ENCODE data around the gene RHEB. TPM values are rescaled to one million over a fixed set of nuclear protein-coding genes. Genes with fewer than 3 reads are reported as not detected.
A peak's percentile ranks its signal among the peaks of the same experiment; 100 is the strongest.

RHEB gene
- total and polyA plus RNA-seq, 7 donors = 98.0 to 248 (median 167) TPM

DNA sequence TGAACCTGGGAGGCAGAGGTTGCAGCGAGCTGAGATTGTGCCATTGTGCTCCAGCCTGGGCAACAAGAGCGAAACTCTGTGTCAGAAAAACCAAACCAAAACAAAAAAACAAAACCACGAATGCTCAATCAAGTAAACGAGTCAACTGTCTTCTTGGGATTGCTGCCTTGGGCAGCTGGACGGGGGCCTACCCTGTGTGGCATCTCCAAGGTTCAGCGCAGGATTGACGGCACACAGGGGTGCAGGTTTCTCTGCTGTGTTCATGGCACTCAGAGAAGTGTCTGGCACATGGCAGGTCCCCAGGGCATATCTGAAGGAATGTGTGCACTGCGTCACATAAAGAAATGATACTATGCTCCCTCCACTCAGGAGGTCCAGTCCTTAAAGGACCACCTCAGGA lies 54.5 kb downstream of the RHEB start:
- TF ChIP-seq, protein P1, sequence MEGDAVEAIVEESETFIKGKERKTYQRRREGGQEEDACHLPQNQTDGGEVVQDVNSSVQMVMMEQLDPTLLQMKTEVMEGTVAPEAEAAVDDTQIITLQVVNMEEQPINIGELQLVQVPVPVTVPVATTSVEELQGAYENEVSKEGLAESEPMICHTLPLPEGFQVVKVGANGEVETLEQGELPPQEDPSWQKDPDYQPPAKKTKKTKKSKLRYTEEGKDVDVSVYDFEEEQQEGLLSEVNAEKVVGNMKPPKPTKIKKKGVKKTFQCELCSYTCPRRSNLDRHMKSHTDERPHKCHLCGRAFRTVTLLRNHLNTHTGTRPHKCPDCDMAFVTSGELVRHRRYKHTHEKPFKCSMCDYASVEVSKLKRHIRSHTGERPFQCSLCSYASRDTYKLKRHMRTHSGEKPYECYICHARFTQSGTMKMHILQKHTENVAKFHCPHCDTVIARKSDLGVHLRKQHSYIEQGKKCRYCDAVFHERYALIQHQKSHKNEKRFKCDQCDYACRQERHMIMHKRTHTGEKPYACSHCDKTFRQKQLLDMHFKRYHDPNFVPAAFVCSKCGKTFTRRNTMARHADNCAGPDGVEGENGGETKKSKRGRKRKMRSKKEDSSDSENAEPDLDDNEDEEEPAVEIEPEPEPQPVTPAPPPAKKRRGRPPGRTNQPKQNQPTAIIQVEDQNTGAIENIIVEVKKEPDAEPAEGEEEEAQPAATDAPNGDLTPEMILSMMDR (IDR thresholded peaks at IDR 0.05) = no peak
- no peak for ATAC-seq
- no peak for DNase-seq
- WGBS, 3 donors = 79 to 95% (median 91%) methylated on average over 8 of the region's 8 CpGs
- intact Hi-C loops (cut with DNase I) = loop anchor here (5.0 to 10.0 kb wide), 3 partner anchors 37 to 290 kb away; no protein-coding TSS in a partner anchor
- no peak overlapping the region for H3K4me3 ChIP-seq
- no peaks in the 10 kb centered on the region for H3K27me3 ChIP-seq (ENCODE audit: insufficient read depth in 3 of 3, low read length in 2 of 3)
- H3K36me3 ChIP-seq (ENCODE audit: insufficient read depth in 1 of 2, low read depth in 1 of 2) = peaks cover 9 to 54% of the 10 kb centered on the region in 2 donors
- peaks cover 9% of the 10 kb centered on the region for H3K9me3 ChIP-seq
- peak overlapping the region; percentile 50 for H3K27ac ChIP-seq
- peaks cover 29% of the 10 kb centered on the region for H3K4me1 ChIP-seq

DNA sequence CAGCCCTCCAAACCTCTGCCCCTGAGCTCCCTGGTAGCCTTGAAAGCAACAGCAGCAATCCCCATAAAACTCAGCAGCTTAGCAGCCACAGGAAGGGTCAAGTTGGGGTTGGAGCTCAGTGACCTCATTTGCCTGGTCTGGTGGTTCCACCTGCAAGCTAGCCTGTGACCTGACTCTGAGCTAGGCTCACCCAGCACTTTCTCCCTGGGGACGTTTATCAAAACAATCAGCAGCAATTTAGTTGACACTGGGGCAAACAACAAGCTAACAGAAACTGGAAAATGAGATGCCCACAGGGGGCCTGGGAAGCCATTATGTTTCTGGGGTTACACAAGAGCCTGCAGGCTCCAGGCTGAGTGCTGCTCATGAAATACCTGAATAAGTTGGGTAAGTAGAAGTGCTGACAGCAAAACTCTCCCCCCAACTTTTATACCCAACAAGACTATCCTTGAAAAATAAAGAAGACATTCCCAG lies 57.4 kb downstream of the RHEB start:
- H3K27me3 ChIP-seq (ENCODE audit: insufficient read depth in 3 of 3, low read length in 2 of 3) = no peaks in the 10 kb centered on the region
- WGBS, 3 donors = 60 to 79% (median 74%) methylated on average over 1 of the region's 1 CpG
- TF ChIP-seq, protein P1 (IDR thresholded peaks at IDR 0.05) = no peak
- H3K27ac ChIP-seq = peak overlapping the region; percentile 91
- DNase-seq (no peak), ATAC-seq (no peak)
- peaks cover 9% of the 10 kb centered on the region for H3K9me3 ChIP-seq
- no peak overlapping the region for H3K4me3 ChIP-seq
- H3K4me1 ChIP-seq = peaks cover 25% of the 10 kb centered on the region
- intact Hi-C loops (cut with DNase I) = loop anchor here in 1 of 2 donors (5.0 to 10.0 kb wide), 2 partner anchors 40 to 292 kb away; no protein-coding TSS in a partner anchor
- H3K36me3 ChIP-seq (ENCODE audit: insufficient read depth in 1 of 2, low read depth in 1 of 2) = peaks cover 0 to 26% of the 10 kb centered on the region in 2 donors

DNA sequence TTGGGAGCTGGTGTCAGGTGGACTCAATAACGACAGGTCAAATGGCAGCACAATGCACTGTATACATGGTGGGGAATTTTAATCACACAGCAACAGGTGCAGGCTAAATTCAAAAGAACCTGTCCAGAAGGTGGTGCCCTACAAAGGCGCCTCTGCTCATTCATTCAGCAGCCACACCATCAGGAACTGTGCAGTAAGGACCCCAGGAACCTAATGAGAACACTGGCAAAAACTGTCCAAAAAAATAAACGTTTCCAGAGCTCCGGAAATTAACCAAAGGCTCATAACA lies 57.8 kb downstream of the RHEB start:
- TF ChIP-seq, protein P1 (IDR thresholded peaks at IDR 0.05) = no peak
- Histone ChIP-seq H3K27me3 (ENCODE audit: insufficient read depth in 3 of 3, low read length in 2 of 3) (no peaks in the 10 kb centered on the region), H3K9me3 (peaks cover 9% of the 10 kb centered on the region), H3K27ac (peak overlapping the region; percentile 91), H3K4me3 (no peak overlapping the region), H3K36me3 (ENCODE audit: insufficient read depth in 1 of 2, low read depth in 1 of 2) (peaks cover 0 to 22% of the 10 kb centered on the region in 2 donors), H3K4me1 (peaks cover 25% of the 10 kb centered on the region)
- ATAC-seq (no peak), DNase-seq (no peak)
- intact Hi-C loops (cut with DNase I) = loop anchor here in 1 of 2 donors (5.0 to 10.0 kb wide), 2 partner anchors 40 to 293 kb away; no protein-coding TSS in a partner anchor
- WGBS, 3 donors = 53 to 75% (median 64%) methylated on average over 4 of the region's 4 CpGs

DNA sequence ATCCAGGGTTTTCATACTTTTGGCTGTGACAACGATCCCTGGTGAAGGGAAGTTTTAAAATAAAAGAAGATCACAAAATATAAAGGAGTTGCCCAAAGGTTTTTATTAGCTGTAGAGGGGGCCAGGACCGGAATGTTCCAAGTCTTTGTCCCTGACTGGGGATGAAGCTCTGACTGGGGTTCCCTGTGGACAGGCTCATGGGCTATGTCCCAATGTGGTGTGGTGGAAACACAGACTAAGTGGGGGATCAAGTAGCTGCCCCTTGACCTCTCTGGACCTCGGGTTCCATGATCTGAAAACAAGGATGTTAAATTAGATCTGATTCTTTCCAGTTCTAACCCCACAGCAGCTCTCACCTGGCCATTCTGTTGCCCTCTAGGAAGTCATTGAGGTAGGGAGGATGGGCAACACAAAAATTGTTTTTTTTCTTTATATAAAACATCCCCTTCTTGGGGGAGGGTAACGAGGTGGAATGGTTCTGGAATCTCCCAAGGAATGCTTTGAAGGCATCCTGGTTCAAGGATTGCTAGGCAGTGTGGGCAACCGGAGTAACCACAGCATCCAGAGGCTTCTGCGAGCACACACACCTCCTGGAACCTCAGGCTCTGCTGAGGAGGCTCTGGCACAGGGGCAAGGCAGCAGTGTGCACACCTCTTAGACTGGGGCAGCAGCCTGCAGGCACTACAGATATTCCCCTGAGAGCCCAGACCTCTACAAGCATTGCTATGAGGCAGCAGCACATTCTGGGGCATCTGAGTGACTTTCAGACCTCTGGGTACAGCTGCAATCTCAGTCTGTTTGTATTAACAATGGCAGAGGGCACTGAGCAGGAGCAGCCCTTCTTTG lies 58.4 kb downstream of the RHEB start:
- Histone ChIP-seq H3K4me1 (peaks cover 25% of the 10 kb centered on the region), H3K36me3 (ENCODE audit: insufficient read depth in 1 of 2, low read depth in 1 of 2) (peaks cover 0 to 17% of the 10 kb centered on the region in 2 donors), H3K27ac (peak overlapping the region; percentile 91), H3K27me3 (ENCODE audit: insufficient read depth in 3 of 3, low read length in 2 of 3) (no peaks in the 10 kb centered on the region), H3K4me3 (no peak overlapping the region), H3K9me3 (peaks cover 9% of the 10 kb centered on the region)
- DNase-seq (no peak), ATAC-seq (no peak)
- WGBS, 3 donors = 76 to 85% (median 80%) methylated on average over 6 of the region's 6 CpGs
- intact Hi-C loops (cut with DNase I) = loop anchor here in 1 of 2 donors (5.0 to 10.0 kb wide), 2 partner anchors 41 to 293 kb away; no protein-coding TSS in a partner anchor
- TF ChIP-seq, protein P1 (IDR thresholded peaks at IDR 0.05) = no peak
